Aortic smooth muscle cell (primary cell): ENCODE measurements around the gene CORO2A. TPM values are rescaled to one million over a fixed set of nuclear protein-coding genes. Genes with fewer than 3 reads are reported as not detected.

ENCODE experiments used
- total RNA-seq: library from RNA; depleted of rRNA; stranded (reverse); fragments of >200 nt; gene quantifications from 2 replicates; pipeline ENCODE4 v1.2.3, GENCODE V29; 2014

Gene CORO2A, protein sequence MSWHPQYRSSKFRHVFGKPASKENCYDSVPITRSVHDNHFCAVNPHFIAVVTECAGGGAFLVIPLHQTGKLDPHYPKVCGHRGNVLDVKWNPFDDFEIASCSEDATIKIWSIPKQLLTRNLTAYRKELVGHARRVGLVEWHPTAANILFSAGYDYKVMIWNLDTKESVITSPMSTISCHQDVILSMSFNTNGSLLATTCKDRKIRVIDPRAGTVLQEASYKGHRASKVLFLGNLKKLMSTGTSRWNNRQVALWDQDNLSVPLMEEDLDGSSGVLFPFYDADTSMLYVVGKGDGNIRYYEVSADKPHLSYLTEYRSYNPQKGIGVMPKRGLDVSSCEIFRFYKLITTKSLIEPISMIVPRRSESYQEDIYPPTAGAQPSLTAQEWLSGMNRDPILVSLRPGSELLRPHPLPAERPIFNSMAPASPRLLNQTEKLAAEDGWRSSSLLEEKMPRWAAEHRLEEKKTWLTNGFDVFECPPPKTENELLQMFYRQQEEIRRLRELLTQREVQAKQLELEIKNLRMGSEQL
- total RNA-seq = under 0.01 and 0.06 TPM in 2 replicates

GRCh38 chr9:98192503-98193335, at the start of gene CORO2A:
Gene CORO2A, minus strand, starts transcription at chr9:98192637. Its CDS starts 34,977 bp downstream, at chr9:98157660.

GRCh38 chr9:98118640-98119601, 73.5 kb downstream of the CORO2A start, which contains the start of gene TRIM14:
Gene TRIM14, minus strand, starts transcription at chr9:98119222. Its CDS starts 34 bp downstream, at chr9:98119188.

Other genes starting within 250 kb of the CORO2A start
- gene ANP32B, start 209.3 kb downstream of the CORO2A start, total RNA-seq = 11.8 and 18.7 TPM in 2 replicates
- 154 and 163 TPM in 2 replicates for gene NANS, start 135.9 kb downstream of the CORO2A start, total RNA-seq
- gene TRIM14, start 73.4 kb downstream of the CORO2A start, total RNA-seq = 0.92 and 1.8 TPM in 2 replicates
- gene TBC1D2, start 63.0 kb upstream of the CORO2A start, total RNA-seq = 9.0 and 10.2 TPM in 2 replicates